GM12865 (cell line): Measurements from ENCODE around the gene CDC42EP1.

Experiments used
- DNase-seq: peaks from one replicate; pipeline ENCODE4 v3.0.0; 2010; ENCODE audit warnings: low read depth
- H3K4me3 ChIP-seq: 2 replicates; pipeline ENCODE4 v1.5.1; 2011; ENCODE audit warnings: mild to moderate bottlenecking, low read depth, low read length, control low read depth
- TF ChIP-seq, protein P1 (sequence below): IDR thresholded peaks from 2 replicates; pipeline ENCODE4 v1.5.1; 2011; ENCODE audit warnings: low read length, control low read depth, low read depth, inconsistent platforms; ENCODE audit not compliant: insufficient read depth; ENCODE audit errors: missing control alignments

CDC42EP1 gene

DNA sequence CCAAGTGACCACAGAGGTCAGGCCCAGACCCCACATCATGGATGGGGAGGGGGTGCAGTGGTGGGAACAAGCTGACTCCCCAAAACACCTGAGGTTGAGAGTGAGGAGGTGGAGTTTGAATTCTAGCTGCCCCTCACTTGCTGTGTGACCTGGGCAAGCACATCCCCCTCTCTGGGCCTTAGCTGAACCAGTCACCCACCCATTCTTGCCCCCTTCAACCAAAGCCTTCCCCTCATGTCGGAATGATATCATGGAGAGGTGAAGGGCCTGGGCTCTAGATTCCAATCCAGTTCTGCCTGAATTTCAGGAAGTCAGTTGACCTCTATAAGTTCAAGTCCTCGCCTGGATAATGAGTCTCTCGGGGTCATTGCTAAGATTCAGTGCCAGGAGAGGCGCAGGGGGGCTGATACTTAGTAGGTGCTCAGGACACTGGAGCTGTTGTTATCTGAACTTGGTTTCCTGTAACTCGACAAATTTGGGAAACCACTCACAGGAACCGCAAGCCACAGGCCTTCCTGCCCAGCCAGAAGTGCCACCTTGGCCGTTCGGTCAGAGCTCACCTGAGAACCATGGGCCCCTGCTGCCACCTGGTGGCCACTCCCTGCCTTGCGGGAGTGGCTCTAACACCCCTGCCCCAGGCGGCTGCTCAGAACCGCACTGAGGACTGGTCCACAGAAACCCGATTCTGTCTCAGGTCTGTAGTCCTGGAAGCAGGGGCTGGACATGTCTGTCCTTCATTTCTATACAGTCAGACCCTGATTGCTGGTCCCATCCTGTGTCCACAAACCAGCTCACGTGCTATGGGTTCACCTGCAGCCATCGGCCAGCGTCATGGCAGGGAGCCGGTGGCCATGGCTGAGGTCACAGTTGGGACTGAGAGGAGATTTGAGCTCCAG is 6.9 kb downstream of the CDC42EP1 start:
- DNase-seq = peak; percentile 94
- H3K4me3 ChIP-seq = no peak overlapping the region
- TF ChIP-seq, protein P1, sequence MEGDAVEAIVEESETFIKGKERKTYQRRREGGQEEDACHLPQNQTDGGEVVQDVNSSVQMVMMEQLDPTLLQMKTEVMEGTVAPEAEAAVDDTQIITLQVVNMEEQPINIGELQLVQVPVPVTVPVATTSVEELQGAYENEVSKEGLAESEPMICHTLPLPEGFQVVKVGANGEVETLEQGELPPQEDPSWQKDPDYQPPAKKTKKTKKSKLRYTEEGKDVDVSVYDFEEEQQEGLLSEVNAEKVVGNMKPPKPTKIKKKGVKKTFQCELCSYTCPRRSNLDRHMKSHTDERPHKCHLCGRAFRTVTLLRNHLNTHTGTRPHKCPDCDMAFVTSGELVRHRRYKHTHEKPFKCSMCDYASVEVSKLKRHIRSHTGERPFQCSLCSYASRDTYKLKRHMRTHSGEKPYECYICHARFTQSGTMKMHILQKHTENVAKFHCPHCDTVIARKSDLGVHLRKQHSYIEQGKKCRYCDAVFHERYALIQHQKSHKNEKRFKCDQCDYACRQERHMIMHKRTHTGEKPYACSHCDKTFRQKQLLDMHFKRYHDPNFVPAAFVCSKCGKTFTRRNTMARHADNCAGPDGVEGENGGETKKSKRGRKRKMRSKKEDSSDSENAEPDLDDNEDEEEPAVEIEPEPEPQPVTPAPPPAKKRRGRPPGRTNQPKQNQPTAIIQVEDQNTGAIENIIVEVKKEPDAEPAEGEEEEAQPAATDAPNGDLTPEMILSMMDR = peak; percentile 95

DNA sequence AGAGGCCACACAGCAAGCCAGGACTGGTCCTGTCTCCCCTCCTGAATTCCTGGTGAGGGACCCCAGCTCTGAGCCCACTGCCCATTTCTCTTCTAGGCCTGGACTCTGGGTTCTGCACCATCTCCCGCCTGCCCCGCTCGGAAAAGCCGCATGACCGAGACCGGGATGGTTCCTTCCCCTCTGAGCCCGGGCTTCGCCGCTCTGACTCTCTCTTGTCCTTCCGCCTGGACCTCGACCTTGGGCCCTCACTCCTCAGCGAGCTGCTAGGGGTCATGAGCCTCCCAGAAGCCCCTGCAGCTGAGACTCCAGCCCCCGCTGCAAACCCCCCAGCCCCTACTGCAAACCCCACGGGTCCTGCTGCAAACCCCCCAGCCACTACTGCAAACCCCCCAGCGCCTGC is 7.7 kb downstream of the CDC42EP1 start:
- TF ChIP-seq, protein P1 = no peak
- DNase-seq = no peak
- H3K4me3 ChIP-seq = no peak overlapping the region

DNA sequence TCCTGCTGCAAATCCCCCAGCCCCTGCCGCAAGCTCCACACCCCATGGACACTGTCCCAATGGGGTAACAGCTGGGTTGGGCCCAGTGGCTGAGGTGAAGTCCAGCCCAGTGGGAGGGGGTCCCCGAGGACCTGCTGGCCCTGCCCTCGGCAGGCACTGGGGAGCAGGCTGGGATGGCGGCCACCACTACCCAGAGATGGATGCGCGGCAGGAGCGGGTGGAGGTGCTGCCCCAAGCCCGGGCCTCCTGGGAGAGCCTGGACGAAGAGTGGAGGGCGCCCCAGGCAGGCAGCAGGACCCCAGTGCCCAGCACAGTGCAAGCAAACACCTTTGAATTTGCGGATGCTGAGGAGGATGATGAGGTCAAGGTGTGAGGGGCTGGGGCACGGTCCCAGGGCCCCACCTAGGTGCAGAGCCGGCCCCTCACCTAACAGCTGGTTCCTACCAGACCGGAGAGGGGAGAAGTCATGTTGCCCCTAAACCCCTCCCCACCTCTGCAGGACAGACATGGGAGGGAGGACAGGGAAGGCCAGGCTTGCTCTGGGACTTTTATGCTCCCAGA is 8.2 kb downstream of the CDC42EP1 start:
- no peak for DNase-seq
- TF ChIP-seq, protein P1 = no peak
- H3K4me3 ChIP-seq = no peak overlapping the region

DNA sequence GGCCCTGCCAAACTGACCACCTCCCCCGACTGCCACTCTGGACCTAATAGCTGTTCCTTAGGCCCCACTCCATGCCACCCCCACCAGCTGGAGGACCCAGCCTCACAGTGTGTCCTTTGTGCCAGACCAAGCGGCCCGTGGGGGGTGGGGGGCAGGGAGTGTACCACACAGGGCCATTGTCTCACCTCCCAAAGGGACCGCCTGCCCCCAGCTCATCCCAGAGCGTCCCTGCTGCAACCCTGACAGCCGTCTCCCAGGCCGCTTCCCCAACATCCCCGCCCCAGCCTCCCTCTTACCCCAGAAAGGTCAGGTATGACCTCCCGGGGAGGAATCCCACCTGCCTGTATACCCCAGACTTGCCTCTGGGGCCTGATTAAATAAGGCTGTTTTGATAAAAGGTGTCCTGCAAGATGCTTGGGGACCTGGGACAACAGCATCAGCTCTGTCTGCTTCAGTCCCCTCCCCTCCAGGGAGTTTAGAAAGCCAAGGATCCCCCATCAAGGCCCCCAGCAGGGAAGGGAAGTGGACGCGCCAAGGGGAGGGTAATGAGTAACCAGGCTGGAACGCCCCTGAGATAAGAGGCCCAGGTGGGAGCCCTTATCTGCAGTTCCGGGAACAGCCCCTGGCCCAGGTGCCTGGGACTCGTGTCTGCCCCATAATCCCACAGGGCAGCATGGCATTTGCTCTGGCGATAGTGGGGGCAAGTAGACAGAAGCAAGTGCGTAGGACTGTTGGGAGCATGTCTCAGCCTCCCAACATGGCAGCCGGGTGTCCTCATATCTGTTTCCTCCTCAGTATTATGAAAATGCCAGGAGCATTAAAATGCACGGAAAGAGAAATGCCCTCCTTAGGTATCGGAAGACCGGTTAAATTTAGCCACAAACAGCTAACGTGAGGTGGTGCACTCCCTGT is 9.0 kb downstream of the CDC42EP1 start:
- H3K4me3 ChIP-seq = no peak overlapping the region
- DNase-seq = no peak
- TF ChIP-seq, protein P1 = no peak

DNA sequence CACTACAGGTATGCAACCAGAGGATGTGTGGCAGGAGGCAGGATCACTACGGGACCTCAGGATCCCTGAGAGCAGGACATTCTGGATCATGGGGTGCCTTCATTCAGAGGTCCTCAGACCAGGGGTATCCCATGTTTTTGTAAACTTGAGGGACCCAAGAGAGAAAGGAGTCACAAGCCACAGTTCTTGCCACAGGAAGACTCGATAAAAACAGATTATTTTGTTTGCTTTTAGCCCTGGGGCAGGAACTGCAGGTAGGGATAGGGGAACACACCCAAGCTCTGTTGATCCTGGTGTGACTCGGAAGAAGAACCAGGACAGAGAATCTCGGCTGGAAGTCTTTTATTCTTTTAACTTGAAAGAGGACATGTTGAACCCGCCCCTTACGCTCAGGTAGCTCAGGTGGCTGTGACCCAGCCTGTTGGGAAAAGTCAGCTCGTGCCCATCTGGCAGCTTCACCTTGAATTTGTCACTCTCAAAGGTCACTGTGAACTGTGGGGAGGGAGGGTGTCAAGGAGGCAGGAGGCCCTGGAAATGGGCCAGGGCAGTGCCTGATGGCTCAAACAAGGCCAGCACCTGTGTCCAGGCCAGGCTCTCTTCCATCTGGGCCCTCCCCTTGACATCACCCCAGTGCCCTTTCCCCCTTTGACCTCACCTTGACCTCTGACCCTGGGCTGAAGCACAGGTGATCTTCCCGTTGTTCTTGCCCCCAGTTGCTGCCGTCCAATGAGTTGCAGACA is 9.8 kb downstream of the CDC42EP1 start:
- TF ChIP-seq, protein P1 = no peak
- H3K4me3 ChIP-seq = no peak overlapping the region
- no peak for DNase-seq

DNA sequence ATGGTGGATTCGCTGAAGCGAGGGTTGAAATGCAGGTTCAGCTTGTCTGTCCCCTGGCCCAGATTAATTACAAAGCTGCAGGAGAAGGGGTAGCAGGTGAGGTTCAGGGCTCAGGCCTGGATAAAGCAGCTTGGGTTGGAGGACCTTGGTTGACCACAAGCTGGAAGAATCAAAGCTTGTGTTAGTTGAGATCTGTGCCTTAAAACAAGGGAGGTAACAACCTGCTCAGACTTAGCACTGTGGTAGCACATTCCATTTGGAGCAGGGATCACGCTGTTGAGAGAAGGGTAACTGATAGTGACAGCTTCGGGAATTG is 10.3 kb downstream of the CDC42EP1 start:
- no peak overlapping the region for H3K4me3 ChIP-seq
- TF ChIP-seq, protein P1 = no peak
- DNase-seq = no peak
